B cell (primary cell): ENCODE measurements around the gene ARTN. TPM values are rescaled to one million over a fixed set of nuclear protein-coding genes. Genes with fewer than 3 reads are reported as not detected.

Experiments used
- ATAC-seq: fragments of 200-7000 bp; cut with Tn5 transposase; one replicate; pipeline ENCODE4 v1.10.0; 2021; ENCODE audit warnings: low read depth, mild to moderate bottlenecking, moderate number of reproducible peaks, moderate library complexity
- CTCF ChIA-PET: fragments of 350-600 bp; sonication (Branson Sonifier 250); formaldehyde crosslinking; loops from one replicate; lab custom pipeline; 2021; ENCODE audit warnings: antibody characterized with exemption, inconsistent platforms; lab: Charles Lee
- POLR2A ChIA-PET: fragments of 350-600 bp; sonication (Branson Sonifier 250); formaldehyde crosslinking; loops from one replicate; lab custom pipeline; 2021; ENCODE audit warnings: antibody characterized with exemption; lab: Charles Lee
- DNase-seq: peaks from one replicate; pipeline ENCODE4 v3.0.0; 2013
- H2AFZ ChIP-seq: 2 replicates; pipeline ENCODE4 v1.6.1; 2012; ENCODE audit warnings: mild to moderate bottlenecking, low read depth, low read length; ENCODE audit not compliant: insufficient read depth, poor library complexity, severe bottlenecking
- H3K27ac ChIP-seq, 2 donors: 1 replicate in 1 of 2; 2 replicates in 1 of 2; pipeline ENCODE4 v1.5.1; 2012 to 2013; ENCODE audit warnings: low read length in 2 of 2, mild to moderate bottlenecking in 2 of 2, moderate library complexity in 1 of 2
- H3K27me3 ChIP-seq, 4 experiments: fragments of 200-600 bp in 1 of 4; sonication (generic) in 1 of 4; replicated peaks in 1 of 4; 1 replicate in 2 of 4; 2 replicates in 2 of 4; pipeline versions ENCODE4 v1.6.1 to v1.7.0; 2013 to 2016; ENCODE audit warnings: low read length in 3 of 4, mild to moderate bottlenecking in 2 of 4, mixed read lengths in 1 of 4, moderate library complexity in 1 of 4; ENCODE audit not compliant: insufficient read depth in 4 of 4, control insufficient read depth in 3 of 4; ENCODE audit errors: control extremely low read depth in 1 of 4
- H3K36me3 ChIP-seq, 2 experiments: replicated peaks in 1 of 2; 1 replicate in 1 of 2; 2 replicates in 1 of 2; pipeline versions ENCODE4 v1.6.1 to v1.7.1; 2013; ENCODE audit warnings: low read length in 1 of 2; ENCODE audit not compliant: insufficient read depth in 2 of 2, control insufficient read depth in 1 of 2; ENCODE audit errors: control extremely low read depth in 1 of 2, extremely low read depth in 1 of 2
- H3K4me1 ChIP-seq, 2 donors: fragments of 200-600 bp in 1 of 2; sonication (generic) in 1 of 2; 1 replicate in 1 of 2; 2 replicates in 1 of 2; pipeline versions ENCODE4 v1.5.1 to v1.6.1; 2013 to 2017; ENCODE audit warnings: low read length in 2 of 2; ENCODE audit not compliant: control insufficient read depth in 2 of 2, insufficient read depth in 2 of 2
- H3K4me2 ChIP-seq: replicated peaks from 2 replicates; pipeline ENCODE3; 2012; ENCODE audit warnings: mild to moderate bottlenecking, low read depth, low read length; ENCODE audit not compliant: poor library complexity, severe bottlenecking
- H3K4me3 ChIP-seq, 5 experiments: fragments of 200-600 bp in 1 of 5; sonication (generic) in 1 of 5; 1 replicate in 3 of 5; 2 replicates in 2 of 5; pipeline versions ENCODE4 v1.5.1 to v1.7.0; 2011 to 2016; ENCODE audit warnings: low read length in 4 of 5, mild to moderate bottlenecking in 4 of 5, low read depth in 2 of 5, control low read depth in 1 of 5, moderate library complexity in 1 of 5; ENCODE audit not compliant: insufficient read depth in 1 of 5; ENCODE audit errors: control extremely low read depth in 1 of 5, extremely low read depth in 1 of 5
- H3K79me2 ChIP-seq: fragments of 200-600 bp; sonication (generic); one replicate; pipeline ENCODE4 v1.6.0; 2016; ENCODE audit warnings: low read length; ENCODE audit not compliant: control insufficient read depth, insufficient read depth
- H3K9ac ChIP-seq: fragments of 200-600 bp; sonication (generic); 2 replicates; pipeline ENCODE4 v1.6.1; 2017; ENCODE audit warnings: mild to moderate bottlenecking, low read length, moderate library complexity
- H3K9me3 ChIP-seq, 3 donors: one replicate each; pipeline versions ENCODE4 v1.6.1 to v1.7.1; 2013; ENCODE audit warnings: low read length in 2 of 3; ENCODE audit not compliant: control insufficient read depth in 2 of 3, insufficient read depth in 1 of 3; ENCODE audit errors: control extremely low read depth in 1 of 3
- H4K20me1 ChIP-seq: 2 replicates; pipeline ENCODE4 v1.6.0; 2012; ENCODE audit warnings: mild to moderate bottlenecking, low read length; ENCODE audit not compliant: insufficient read depth, control insufficient read depth, poor library complexity, severe bottlenecking
- H3K27ac Mint-ChIP-seq: one replicate; pipeline ENCODE4 v1.8.0; 2021; ENCODE audit warnings: mixed read lengths
- H3K27me3 Mint-ChIP-seq: one replicate; pipeline ENCODE4 v1.8.0; 2021; ENCODE audit warnings: mixed read lengths
- H3K4me1 Mint-ChIP-seq: one replicate; pipeline ENCODE4 v1.8.0; 2021; ENCODE audit warnings: mixed read lengths
- H3K4me3 Mint-ChIP-seq: one replicate; pipeline ENCODE4 v1.8.0; 2021; ENCODE audit warnings: mixed read lengths
- H3K9me3 Mint-ChIP-seq: one replicate; pipeline ENCODE4 v1.8.0; 2022; ENCODE audit warnings: mixed read lengths; ENCODE audit not compliant: insufficient read depth
- CTCF ChIP-seq: fragments of 200-600 bp; IDR thresholded peaks from one replicate; pipeline ENCODE4 v1.8.0; 2022; ENCODE audit warnings: antibody characterized with exemption, mild to moderate bottlenecking
- EZH2 ChIP-seq: IDR thresholded peaks from 2 replicates; pipeline ENCODE4 v1.6.1; 2012; ENCODE audit warnings: borderline replicate concordance, low read depth, mild to moderate bottlenecking, moderate library complexity, low read length; ENCODE audit not compliant: insufficient read depth, poor library complexity, severe bottlenecking
- WGBS: methylation state at CpG from one replicate; pipeline ENCODE4 v1.1.5; 2013; ENCODE audit warnings: missing lambda C conversion rate; ENCODE audit not compliant: insufficient coverage; 5-methylcytosine and 5-hydroxymethylcytosine counted together
- intact Hi-C: fragments of 100-400 bp; cut with micrococcal nuclease; formaldehyde crosslinking; loops from one replicate; pipeline ENCODE4 v1.10.0; 2022
- polyA plus RNA-seq: library from polyadenylated mRNA; depleted of rRNA; stranded (reverse); fragments of >200 nt; gene quantifications from 2 replicates; pipeline ENCODE4 v1.2.3, GENCODE V29; 2012
- total RNA-seq, 2 donors: library from RNA; stranded (reverse); fragments of 120-200 nt in 1 of 2; gene quantifications; 1 replicate in 1 of 2; 2 replicates in 1 of 2; pipeline versions ENCODE4 v1.2.3 to v1.2.4, GENCODE V29; 2013 to 2022

Gene ARTN
- total and polyA plus RNA-seq, 2 donors (not counting 1 experiment from before 2014, with no cell fraction given) = 0.13 to 0.64 TPM

- H3K4me2 ChIP-seq = peak overlapping the region; percentile 96
- ATAC-seq = no peak
- no peak for DNase-seq
- peak overlapping the region; percentile 95 for H3K4me3 Mint-ChIP-seq
- WGBS = 97% methylated on average over 16 of the region's 17 CpGs
- TF ChIP-seq EZH2 = no peak
- TF ChIP-seq CTCF = no peak
- H3K9me3 Mint-ChIP-seq = no peaks in the 10 kb centered on the region
- H3K4me1 ChIP-seq = peaks cover 27 to 42% of the 10 kb centered on the region in 2 donors
- no peak overlapping the region for H3K4me3 ChIP-seq
- no peaks in the 10 kb centered on the region for H3K27me3 Mint-ChIP-seq
- H2AFZ ChIP-seq = no peak overlapping the region
- H3K27ac Mint-ChIP-seq = no peak overlapping the region
- peaks cover 38% of the 10 kb centered on the region for H3K79me2 ChIP-seq
- H3K4me1 Mint-ChIP-seq = peaks cover 49% of the 10 kb centered on the region
- no peaks in the 10 kb centered on the region for H3K9me3 ChIP-seq
- peaks cover 0 to 15% of the 10 kb centered on the region in 2 experiments for H3K36me3 ChIP-seq
- peaks cover 25% of the 10 kb centered on the region for H4K20me1 ChIP-seq
- no peak overlapping the region for H3K9ac ChIP-seq
- intact Hi-C loops = loop anchor here (10.0 kb wide), 2 partner anchors 267 to 1517 kb away; partner anchors contain the start of genes PPCS, ST3GAL3 and ZMYND12
- H3K27me3 ChIP-seq = no peaks in the 10 kb centered on the region
- POLR2A ChIA-PET = no interaction called here
- no peak overlapping the region for H3K27ac ChIP-seq
- CTCF ChIA-PET = no interaction called here
Observed at GRCh38 chr1:43971336-43971980, 37.9 kb downstream of the ARTN start.

- ATAC-seq (no peak), DNase-seq (no peak)
- Mint-ChIP-seq H3K4me1 (peaks cover 72% of the 10 kb centered on the region), H3K27ac (peak overlapping the region; percentile 97), H3K9me3 (no peaks in the 10 kb centered on the region), H3K27me3 (no peaks in the 10 kb centered on the region), H3K4me3 (peak overlapping the region; percentile 97)
- peak overlapping the region; percentile 91 for H2AFZ ChIP-seq
- H3K36me3 ChIP-seq = peaks cover 0 to 33% of the 10 kb centered on the region in 2 experiments
- peak overlapping the region; percentile 91 for H3K9ac ChIP-seq
- intact Hi-C loops = loop anchor here (1.0 to 10.0 kb wide), 4 partner anchors 17 to 1519 kb away; partner anchors contain the start of genes CCDC24, IPO13, PPCS and ST3GAL3
- H3K4me2 ChIP-seq = peak overlapping the region; percentile 95
- H3K79me2 ChIP-seq = peaks cover 39% of the 10 kb centered on the region
- CTCF ChIA-PET = interaction anchor here (0.7 kb wide), 1 partner anchor 28 kb away, joined by 3 read pairs; no protein-coding TSS in a partner anchor
- H3K27ac ChIP-seq = peak overlapping the region; percentile 89 to 96
- peak overlapping the region; percentile 41 to 97 (median 89) for H3K4me3 ChIP-seq
- H3K9me3 ChIP-seq = no peaks in the 10 kb centered on the region
- H4K20me1 ChIP-seq = peaks cover 48% of the 10 kb centered on the region
- peaks cover 34 to 64% of the 10 kb centered on the region in 2 donors for H3K4me1 ChIP-seq
- TF ChIP-seq EZH2 = no peak
- TF ChIP-seq CTCF = no peak
- POLR2A ChIA-PET = interaction anchor here (1.6 to 1.8 kb wide), 2 partner anchors 18 to 27 kb away, joined by 5 read pairs; partner anchors contain the start of gene IPO13
- H3K27me3 ChIP-seq = no peaks in the 10 kb centered on the region
- 34% methylated on average over 8 of the region's 9 CpGs for WGBS
Observed at GRCh38 chr1:43973981-43974442, 40.4 kb downstream of the ARTN start.
